Measurements from ENCODE around the gene HES3.
A peak's percentile ranks its signal among the peaks of the same experiment; 100 is the strongest.

HES3 gene

GRCh38 chr1:6245869-6246496 lies 2.0 kb downstream of the HES3 start:
- DNase-seq (ENCODE audit: low read depth) = peak; percentile 41

DNA sequence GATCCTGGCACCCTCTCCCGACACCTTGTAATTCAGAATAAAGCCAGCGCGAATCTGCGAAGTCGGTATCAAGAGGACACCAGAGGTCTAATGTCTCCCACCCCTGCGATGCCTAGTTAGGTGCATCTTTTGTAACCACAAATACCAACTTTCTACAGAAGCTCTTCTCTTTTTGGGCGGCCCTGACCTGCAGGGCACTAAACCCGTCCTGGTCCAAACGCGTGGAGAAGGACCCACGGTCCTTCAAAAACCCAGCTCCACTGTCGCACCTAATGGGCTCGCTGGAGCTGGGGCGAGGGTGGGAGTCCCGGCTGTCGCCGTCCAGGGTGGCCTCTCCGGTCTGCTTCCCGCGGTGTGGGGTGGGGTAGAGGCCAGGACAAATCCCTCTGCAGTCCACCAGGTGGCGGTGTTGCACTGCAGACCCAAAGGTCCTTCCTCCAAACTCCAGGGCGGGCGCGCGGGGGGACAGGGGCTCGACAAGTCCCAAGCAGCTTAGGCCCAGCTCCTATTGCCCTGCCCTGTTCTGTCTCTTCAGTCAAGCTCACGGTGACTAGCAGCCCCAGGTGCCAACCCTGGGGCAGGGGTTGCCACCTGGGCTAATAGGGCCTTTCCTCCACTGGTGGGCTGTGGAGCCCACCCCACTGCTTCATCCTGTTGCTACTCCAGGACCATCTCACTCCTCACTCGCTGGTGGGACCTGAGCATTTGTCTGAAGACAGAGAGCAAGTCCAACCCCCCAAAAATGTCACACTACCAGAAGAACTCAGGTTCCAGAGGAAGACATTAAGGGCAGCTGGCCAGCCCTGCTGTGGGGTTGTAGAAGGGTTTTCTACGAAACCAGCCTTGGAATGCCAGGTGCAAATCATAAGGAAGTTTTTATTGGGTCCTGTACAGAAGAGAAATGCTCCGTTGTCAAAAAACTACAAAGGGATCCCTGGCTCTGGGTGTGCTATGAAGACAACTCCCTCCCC lies 2.8 kb downstream of the HES3 start:
- DNase-seq (ENCODE audit: low read depth) = peak; percentile 65

GRCh38 chr1:6247651-6248050 lies 3.7 kb downstream of the HES3 start:
- DNase-seq (ENCODE audit: low read depth) = no peak

DNA sequence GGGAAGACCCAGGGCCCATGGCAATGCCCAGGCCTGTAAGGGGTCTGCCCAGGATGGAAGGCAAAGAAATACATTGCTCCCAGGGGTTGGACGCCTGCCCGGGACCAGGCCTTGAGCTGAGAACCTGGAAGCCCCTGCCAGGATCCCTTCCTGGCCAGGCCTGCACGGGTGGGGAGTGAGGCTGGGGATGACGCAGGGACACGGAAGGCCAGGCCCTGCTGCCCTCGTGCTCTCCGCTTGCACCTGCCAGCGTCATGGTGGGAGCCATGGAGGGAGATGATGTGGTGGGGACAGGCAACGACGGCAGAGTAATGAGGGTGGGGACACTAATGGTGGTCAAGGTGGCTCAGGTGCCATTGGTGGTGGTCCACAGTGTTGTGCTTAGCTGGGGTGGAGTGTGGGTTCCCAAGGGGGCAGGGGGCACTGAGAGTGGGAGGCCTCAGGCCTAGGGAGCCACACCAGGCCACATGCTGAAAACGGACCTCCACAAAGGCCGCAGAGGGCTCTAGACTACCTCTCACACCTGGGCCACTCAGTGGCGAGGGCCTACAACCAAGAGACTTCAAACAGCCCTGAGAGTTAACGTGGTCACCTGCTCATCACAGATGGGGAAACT lies 4.3 kb downstream of the HES3 start:
- no peak for DNase-seq (ENCODE audit: low read depth)

GRCh38 chr1:6248932-6249738 lies 5.2 kb downstream of the HES3 start:
- DNase-seq (ENCODE audit: low read depth) = no peak

DNA sequence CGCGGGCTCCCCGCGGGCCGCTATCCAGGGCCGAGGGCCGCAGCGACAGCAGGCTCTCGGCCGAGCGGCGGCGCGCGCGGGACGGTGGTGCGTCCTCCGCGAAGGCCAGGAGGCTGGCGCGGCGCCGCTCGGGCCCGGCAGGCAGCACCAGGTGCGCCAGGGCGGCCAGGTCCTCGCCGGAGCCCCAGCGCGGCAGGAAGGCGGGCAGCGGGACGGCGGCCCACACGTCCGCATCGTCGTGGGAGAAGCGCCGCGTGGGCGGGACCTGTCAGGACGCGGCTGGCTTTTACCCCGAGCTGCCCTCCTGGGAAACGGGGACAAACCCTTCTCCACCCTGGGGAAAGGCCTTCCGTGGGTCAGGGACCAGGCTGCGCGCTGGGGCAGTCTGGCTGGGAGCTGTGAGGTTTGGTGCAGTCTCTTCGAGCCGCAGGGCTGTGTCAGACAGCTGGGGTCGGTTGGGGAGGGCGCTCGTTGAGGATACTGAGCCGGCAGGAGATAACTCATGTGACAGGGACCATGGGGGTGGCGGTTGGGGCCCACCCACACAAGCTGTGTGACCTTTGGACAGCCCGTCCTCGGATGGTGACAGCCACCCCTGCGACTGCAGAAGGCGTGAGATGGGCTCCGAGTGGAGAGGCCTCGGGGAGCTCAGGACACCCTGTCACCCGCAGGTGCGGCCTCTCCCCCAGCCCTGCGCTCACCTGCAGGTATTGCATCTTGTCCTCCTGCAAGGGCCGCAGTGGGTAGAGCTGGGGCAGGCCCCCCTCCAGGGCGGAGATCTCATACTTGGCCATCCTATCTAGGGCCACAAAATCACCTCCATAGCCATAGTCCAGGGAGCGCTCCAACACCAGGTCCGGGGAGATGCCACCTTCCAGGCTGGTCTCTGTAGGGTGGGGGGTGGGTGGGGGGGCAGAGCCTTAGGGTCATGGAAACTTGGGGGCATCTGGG lies 6.0 kb downstream of the HES3 start:
- DNase-seq (ENCODE audit: low read depth) = no peak

DNA sequence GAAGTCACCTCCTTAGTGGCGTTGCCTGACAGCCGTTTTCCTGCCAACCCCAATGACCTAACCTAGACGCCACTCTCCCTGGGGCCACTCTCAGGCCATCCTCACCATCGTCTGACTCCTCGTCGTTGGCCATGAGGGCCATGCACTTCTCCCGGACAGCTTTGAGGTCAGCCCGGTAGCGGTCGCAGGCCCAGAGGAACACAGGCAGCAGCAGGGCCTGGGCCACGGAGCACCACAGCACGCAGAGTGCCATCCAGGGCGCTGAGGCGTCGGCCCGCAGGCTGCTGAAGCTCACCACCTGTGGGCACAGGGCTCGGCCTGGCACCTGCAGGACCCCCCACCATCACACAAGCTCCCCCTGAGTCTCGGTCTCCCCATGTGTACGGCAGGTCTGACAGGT lies 7.3 kb downstream of the HES3 start:
- DNase-seq (ENCODE audit: low read depth) = no peak

DNA sequence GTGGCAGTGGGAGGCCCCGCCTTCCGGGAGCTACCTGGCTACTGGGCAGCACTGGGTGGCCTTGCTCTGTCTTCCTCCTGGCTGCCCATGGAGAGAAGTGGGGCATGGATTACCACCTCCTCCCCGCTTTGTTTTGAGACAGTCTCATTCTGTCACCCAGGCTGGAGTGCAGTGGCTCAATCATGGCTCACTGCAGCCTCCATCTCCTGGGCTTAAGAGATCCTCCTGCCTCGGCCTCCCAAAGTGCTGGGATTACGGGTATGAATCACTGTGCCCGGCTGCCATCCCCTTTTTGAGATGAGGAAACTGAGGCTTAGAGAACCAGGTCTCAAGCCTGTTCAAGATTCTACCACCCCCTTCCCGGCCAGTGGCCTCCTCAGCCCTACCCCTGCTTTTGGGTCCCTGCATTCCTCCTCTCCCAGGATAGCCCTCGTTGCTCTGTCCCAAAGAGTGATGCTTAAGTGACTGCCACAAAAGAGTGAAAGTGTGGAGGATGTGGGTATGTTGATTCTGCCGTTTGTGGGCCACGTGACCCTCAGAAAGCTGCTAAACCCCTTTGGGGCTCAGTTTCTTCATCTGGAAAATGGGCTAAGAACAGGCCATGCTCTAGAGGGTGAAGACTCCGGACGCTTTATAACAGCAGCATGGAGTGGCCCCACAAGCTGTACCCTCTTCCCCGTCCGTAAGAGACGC lies 7.8 kb downstream of the HES3 start:
- no peak for DNase-seq (ENCODE audit: low read depth)

- no peak for DNase-seq (ENCODE audit: low read depth)
These were observed 8.4 kb downstream of the HES3 start for GRCh38 chr1:6252374-6252710.

GRCh38 chr1:6253380-6253779 lies 9.4 kb downstream of the HES3 start:
- DNase-seq (ENCODE audit: low read depth) = no peak

DNA sequence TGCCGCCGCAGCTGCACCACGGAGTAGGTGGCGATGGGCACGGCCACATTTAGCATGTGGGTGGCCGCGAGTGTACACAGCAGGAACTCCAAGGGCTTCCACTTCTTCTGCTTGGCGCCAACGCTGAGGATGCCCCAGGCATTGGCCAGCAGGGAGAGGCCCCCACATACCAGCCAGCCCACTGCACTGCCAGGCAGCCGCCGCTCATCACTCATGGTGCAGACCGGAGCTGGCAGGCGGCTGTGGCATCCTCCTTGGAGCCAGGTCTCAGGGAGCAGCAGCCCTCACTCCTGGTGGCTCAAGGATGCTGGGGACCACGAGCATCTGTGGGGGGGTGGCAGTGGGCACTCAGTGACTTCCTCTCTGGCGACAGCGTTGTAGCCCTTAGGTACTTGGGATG lies 10.7 kb downstream of the HES3 start:
- no peak for DNase-seq (ENCODE audit: low read depth)

GRCh38 chr1:6256645-6257044 lies 12.7 kb downstream of the HES3 start:
- DNase-seq (ENCODE audit: low read depth) = no peak

DNA sequence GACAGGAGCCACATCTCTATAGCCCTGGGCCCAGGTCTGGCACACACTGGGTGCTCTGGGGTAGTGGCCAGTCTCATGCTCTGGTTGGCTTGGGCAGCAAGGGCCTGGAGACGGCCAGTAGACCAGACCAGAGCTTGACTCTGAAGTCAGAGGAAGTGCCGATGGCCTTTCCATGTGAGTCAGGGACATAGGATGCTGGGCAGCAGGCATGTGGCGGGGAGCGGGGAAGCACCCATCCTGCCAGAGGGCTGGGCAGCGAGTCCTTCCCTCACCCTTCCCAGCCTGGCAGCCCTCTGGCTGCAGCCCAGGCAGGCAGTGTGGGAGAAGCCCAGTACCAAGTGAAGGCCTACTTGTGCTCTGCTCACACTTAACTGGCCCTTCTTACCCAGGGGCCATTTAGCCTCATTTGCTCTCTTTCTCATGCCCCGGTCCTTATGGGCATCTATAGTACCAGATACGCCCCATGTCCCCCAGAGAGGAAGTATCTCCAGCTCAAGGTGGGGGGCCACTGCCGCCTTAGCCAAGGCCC lies 13.6 kb downstream of the HES3 start:
- DNase-seq (ENCODE audit: low read depth) = no peak

GRCh38 chr1:6258675-6259074 lies 14.7 kb downstream of the HES3 start:
- no peak for DNase-seq (ENCODE audit: low read depth)

DNA sequence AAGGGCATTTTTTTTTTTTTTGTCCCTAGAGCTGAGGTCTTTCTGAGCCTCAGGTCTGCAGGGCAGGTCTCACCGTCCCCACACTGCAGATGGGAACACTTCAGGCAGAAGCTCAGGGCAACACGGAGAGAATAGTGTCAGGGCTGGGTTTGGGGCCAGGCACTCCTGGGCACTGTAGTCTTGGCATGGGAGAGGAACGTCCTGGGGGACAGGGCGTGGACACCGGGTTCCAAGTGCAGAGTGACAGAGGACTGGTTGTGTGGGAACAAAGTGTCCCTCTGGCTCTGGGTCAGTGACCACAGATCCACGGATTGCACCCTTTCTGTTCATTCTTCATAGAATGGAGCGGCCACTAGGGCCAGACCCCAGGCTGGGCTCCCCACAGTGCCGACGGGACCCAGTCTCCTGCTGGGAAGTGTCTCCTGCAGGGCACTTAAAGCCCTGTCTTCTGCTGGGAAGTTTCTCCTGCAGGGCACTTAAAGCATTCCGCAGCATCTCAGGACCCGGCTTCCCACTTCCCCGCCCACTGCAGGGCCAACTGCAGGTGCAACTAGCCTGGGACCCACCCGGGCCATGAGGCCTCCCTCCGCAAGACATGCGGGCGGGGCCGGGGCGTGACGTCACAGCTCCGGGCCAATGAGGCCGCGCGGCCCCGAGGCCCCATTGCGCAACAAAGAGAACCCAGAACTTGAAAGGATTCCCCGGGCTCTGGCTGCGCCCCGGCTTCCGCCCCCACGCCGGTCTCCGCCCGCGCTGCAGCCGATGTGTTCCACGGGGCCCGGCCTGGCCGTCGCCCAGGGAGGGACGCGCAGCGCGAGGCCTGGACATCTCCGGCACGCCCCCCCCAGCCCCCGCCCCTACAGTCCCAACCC lies 15.7 kb downstream of the HES3 start:
- peak; percentile 47 for DNase-seq (ENCODE audit: low read depth)

DNA sequence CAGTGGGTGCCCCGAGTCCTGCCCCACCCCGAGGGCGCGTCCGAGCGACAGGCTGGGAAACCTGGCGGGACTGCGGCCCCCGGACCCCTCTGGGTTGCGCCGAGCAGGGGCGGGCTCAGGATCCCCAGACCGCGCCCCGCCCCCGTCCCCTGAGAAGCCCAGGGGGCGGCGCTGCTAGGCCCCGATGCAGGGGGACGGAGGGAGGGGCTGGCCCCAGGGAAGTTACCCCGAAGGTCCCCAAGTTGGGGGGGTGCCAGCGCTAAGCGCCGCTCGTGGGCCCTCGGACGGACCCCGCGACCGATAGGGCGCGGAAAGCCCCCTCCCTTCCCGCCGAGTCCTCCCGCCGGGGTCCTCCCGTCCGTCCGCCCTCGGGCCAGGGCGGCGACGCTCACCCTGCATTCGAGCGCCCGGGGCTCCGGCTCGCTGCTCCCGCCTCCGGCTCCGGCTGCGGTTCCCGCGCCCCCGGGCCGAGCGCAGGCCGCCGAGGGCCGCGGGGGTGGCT lies 16.5 kb downstream of the HES3 start:
- DNase-seq (ENCODE audit: low read depth) = no peak

GRCh38 chr1:6260961-6261614 lies 17.1 kb downstream of the HES3 start, which contains the start of gene GPR153:
Gene GPR153, minus strand, starts transcription at chr1:6261098. Its CDS starts 6,193 bp downstream, at chr1:6254905.
- peak; percentile 36 for DNase-seq (ENCODE audit: low read depth)

DNA sequence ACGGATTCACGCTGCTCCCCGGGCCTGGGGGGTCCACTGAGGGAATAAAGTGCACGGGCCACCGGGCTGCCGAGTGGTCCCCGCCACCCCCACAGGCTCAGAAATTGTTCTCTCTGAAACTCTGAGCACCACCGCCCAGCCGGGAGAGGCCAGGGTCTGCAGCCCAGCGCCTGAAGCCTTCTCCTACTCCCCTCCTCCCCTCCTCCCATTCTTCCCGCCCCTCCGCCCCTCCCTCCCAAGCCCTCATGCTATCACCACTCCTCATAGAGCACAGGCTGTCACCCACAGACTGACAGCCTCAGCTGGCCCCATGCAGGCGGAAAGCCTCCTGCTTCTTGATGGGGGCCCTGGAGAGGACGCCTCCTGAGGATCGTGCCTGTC lies 17.6 kb downstream of the HES3 start:
- DNase-seq (ENCODE audit: low read depth) = no peak

All from stimulated activated CD8-positive, alpha-beta memory T cell treated with anti-CD3 and anti-CD28 coated beads, Interleukin-15, amount 100 ng/mL, for 24 hours (primary cell).